Vagina (tissue), 2 donors: ENCODE data around the gene MCOLN1. TPM values are rescaled to one million over a fixed set of nuclear protein-coding genes. Genes with fewer than 3 reads are reported as not detected.
"Not testable (repeated sequence)": the region's sequence is repeated elsewhere in the genome, so short reads cannot be mapped to it uniquely, and the experiment has no call there.

ENCODE experiments used
- DNase-seq, 2 donors: peaks; one replicate each; pipeline ENCODE4 v3.0.0-alpha.2; 2017; ENCODE audit errors: extremely low spot score in 2 of 2
- H3K27ac ChIP-seq: fragments of 200-600 bp; sonication (generic); one replicate; pipeline ENCODE4 v1.5.1; 2019
- H3K27me3 ChIP-seq: fragments of 200-600 bp; sonication (generic); one replicate; pipeline ENCODE4 v1.5.1; 2019
- H3K36me3 ChIP-seq, 2 donors: fragments of 200-600 bp; sonication (generic); one replicate each; pipeline ENCODE4 v1.5.1; 2017 to 2019
- H3K4me1 ChIP-seq: fragments of 200-600 bp; sonication (generic); one replicate; pipeline ENCODE4 v1.5.1; 2019
- H3K4me3 ChIP-seq, 2 donors: fragments of 200-600 bp; sonication (generic); 1 replicate in 1 of 2; 2 replicates in 1 of 2; pipeline ENCODE4 v1.5.1; 2016 to 2019
- H3K9me3 ChIP-seq: fragments of 200-600 bp; sonication (generic); one replicate; pipeline ENCODE4 v1.5.1; 2019
- POLR2A ChIP-seq, 2 donors: fragments of 450-650 bp; IDR thresholded peaks; one replicate each; pipeline ENCODE4 v1.6.1; 2017; ENCODE audit warnings: antibody characterized with exemption in 2 of 2, mild to moderate bottlenecking in 2 of 2, moderate library complexity in 2 of 2
- POLR2AphosphoS5 ChIP-seq, 2 donors: sonication (generic); formaldehyde crosslinking; IDR thresholded peaks; one replicate each; pipeline ENCODE4 v1.9.0; 2017; ENCODE audit warnings: antibody characterized with exemption in 2 of 2, mild to moderate bottlenecking in 2 of 2, low read depth in 1 of 2; ENCODE audit not compliant: insufficient read depth in 1 of 2
- intact Hi-C: fragments of 100-400 bp; cut with DNase I; formaldehyde crosslinking; loops from one replicate; pipeline ENCODE4 v1.15.1; 2023
- total RNA-seq: library from RNA; depleted of rRNA; stranded (reverse); fragments of >200 nt; gene quantifications from one replicate; pipeline ENCODE4 v1.2.3, GENCODE V29; 2016
- TF ChIP-seq, protein P1 (sequence below), 3 experiments: fragments of 450-650 bp in 2 of 3; fragments of 200-600 bp in 1 of 3; sonication (generic) in 1 of 3; IDR thresholded peaks; one replicate each; pipeline ENCODE4 v1.5.1; 2017 to 2019; ENCODE audit warnings: antibody characterized with exemption in 3 of 3, mild to moderate bottlenecking in 2 of 3, moderate library complexity in 2 of 3

The MCOLN1 gene
- total RNA-seq, 1 donor from 2014 or later = 20.4 TPM

DNA sequence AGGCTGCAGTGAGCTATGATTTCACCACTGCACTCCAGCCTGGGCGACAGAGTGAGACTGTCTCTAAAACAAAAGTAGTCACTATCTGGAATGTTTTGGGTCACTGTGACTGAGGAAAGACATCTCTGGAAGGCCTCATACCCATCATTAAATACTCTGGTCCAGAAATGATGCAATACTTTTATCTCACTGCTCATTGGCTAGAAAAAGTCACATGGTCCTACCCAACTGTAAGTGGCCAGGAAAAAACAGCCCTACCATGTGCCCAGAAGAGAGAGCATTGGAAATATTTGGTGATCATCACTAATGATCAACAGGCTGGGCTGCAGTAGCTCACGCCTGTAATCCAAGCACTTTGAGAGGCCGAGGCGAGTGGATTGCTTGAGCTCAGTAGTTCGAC is 42.9 kb downstream of the MCOLN1 start:
- no peak overlapping the region for H3K27ac ChIP-seq
- no peak for TF ChIP-seq POLR2AphosphoS5 (IDR thresholded peaks at IDR 0.05; ENCODE audit: insufficient read depth in 1 of 2, low read depth in 1 of 2)
- no peak for TF ChIP-seq POLR2A (IDR thresholded peaks at IDR 0.05)
- TF ChIP-seq, protein P1, sequence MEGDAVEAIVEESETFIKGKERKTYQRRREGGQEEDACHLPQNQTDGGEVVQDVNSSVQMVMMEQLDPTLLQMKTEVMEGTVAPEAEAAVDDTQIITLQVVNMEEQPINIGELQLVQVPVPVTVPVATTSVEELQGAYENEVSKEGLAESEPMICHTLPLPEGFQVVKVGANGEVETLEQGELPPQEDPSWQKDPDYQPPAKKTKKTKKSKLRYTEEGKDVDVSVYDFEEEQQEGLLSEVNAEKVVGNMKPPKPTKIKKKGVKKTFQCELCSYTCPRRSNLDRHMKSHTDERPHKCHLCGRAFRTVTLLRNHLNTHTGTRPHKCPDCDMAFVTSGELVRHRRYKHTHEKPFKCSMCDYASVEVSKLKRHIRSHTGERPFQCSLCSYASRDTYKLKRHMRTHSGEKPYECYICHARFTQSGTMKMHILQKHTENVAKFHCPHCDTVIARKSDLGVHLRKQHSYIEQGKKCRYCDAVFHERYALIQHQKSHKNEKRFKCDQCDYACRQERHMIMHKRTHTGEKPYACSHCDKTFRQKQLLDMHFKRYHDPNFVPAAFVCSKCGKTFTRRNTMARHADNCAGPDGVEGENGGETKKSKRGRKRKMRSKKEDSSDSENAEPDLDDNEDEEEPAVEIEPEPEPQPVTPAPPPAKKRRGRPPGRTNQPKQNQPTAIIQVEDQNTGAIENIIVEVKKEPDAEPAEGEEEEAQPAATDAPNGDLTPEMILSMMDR (IDR thresholded peaks at IDR 0.05) = no peak
- intact Hi-C loops = no loop called here

DNA sequence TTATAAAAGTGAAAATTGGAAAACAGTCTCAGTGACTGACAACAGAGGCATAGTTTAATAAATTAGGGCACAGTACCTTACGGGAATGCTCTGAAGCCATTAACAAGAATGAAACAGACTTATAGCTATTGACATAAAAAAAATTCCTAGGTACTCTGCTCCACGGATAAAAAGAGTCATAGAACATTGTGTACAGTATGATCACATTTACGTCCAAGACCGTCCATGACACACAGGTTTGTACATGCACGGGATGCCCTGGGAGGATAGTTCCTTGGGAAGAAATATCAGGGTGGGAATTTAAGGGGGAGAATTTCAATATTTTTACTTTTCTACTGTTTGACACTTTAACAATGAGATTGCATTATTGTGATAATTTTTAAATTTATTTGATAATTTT is 48.3 kb downstream of the MCOLN1 start:
- TF ChIP-seq POLR2AphosphoS5 (IDR thresholded peaks at IDR 0.05; ENCODE audit: insufficient read depth in 1 of 2, low read depth in 1 of 2) (peak in 1 of 2 donors; percentile 27), POLR2A (IDR thresholded peaks at IDR 0.05) (no peak)
- TF ChIP-seq, protein P1 (IDR thresholded peaks at IDR 0.05) = no peak
- no peak for DNase-seq
- Histone ChIP-seq H3K9me3 (no peaks in the 10 kb centered on the region), H3K27me3 (no peaks in the 10 kb centered on the region), H3K4me1 (no peaks in the 10 kb centered on the region), H3K36me3 (no peaks in the 10 kb centered on the region), H3K27ac (no peak overlapping the region), H3K4me3 (no peak overlapping the region)
- intact Hi-C loops = no loop called here

More for the DNA sequence above, 42.9 kb downstream of the MCOLN1 start:
- Histone ChIP-seq H3K4me3 (no peak overlapping the region), H3K36me3 (peaks cover 0 to 8% of the 10 kb centered on the region in 2 donors), H3K4me1 (no peaks in the 10 kb centered on the region), H3K27me3 (no peaks in the 10 kb centered on the region), H3K9me3 (no peaks in the 10 kb centered on the region)
- no peak for DNase-seq

DNA sequence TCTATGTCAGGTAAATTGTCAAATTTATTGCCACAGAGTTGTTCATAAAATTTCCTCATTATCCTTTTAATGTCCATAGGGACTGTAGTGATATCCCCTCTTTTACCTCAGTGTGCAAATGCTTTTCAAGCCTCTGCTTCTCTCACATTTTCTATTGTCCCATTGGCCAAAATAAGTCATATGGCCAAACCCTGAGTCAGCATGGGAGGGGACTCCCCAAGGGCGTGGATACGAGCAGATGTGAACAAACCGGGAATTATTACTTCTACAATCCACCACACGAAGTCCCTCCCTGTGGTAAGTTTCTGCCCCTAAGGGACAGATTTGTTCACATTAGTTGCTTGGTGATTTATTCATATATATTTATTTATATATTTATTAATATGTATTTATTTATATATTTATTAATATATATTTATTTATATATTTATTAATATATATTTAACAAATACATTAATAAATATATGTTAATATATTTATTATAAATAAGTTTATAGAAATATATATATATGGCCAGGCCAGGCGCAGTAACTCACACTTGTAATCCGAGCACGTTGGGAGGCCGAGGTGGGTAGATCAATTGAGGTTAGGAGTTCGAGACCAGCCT is 53.1 kb downstream of the MCOLN1 start:
- H3K4me1 ChIP-seq = no peaks in the 10 kb centered on the region
- H3K9me3 ChIP-seq = no peaks in the 10 kb centered on the region
- H3K4me3 ChIP-seq = no peak overlapping the region
- no peaks in the 10 kb centered on the region for H3K36me3 ChIP-seq
- TF ChIP-seq POLR2AphosphoS5 (IDR thresholded peaks at IDR 0.05; ENCODE audit: insufficient read depth in 1 of 2, low read depth in 1 of 2) (no peak), POLR2A (IDR thresholded peaks at IDR 0.05) (no peak)
- TF ChIP-seq, protein P1 (IDR thresholded peaks at IDR 0.05) = no peak
- no peaks in the 10 kb centered on the region for H3K27me3 ChIP-seq
- no peak overlapping the region for H3K27ac ChIP-seq
- intact Hi-C loops = no loop called here
- no peak for DNase-seq

DNA sequence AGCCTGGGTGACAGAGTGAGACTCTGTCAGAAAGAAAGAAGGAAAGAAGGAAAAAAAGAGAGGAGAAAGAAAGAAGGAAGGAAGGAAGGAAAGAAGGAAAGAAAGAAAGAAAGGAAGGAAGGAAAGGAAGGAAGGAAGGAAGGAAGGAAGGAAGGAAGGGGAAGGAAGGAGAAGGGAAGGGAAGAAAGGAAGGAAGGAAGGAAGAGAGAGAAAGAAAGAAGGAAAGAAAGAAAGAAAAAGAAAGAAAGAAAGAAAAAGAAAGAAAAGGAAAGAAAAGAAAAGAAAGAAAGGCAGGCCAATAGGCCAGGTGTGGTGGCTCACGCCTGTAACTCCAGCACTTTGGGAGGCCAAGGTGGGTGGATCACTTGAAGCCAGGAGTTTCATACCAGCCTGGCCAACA is 55.0 kb downstream of the MCOLN1 start:
- H3K4me3 ChIP-seq, DNase-seq, H3K9me3 ChIP-seq, H3K27ac ChIP-seq, H3K4me1 ChIP-seq, H3K36me3 ChIP-seq, intact Hi-C loops, H3K27me3 ChIP-seq: not testable (repeated sequence)

DNA sequence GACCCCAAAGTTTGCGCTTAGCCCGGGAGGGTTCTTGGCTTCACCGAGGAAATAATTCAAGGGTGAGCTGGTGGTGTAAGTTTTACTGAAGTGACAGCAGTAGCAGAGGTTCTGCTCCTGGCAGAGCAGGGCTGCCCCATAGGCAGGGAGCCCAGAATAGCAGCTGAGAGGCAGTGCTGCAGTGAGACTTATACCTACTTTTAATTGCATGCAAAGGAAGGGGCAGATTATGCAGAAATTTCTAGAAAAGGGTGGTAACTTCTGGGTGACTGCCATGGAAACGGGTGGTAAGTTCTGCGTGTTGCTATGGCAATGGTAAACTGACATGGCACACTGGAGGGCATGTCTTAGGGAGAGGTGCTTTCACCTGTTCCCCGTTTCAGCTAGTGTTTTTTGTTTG is 55.7 kb downstream of the MCOLN1 start:
- TF ChIP-seq, protein P1 (IDR thresholded peaks at IDR 0.05) = no peak
- no peak for TF ChIP-seq POLR2A (IDR thresholded peaks at IDR 0.05)
- TF ChIP-seq POLR2AphosphoS5 (IDR thresholded peaks at IDR 0.05; ENCODE audit: insufficient read depth in 1 of 2, low read depth in 1 of 2) = no peak
- H3K27me3 ChIP-seq = no peaks in the 10 kb centered on the region
- no peak for DNase-seq
- intact Hi-C loops = no loop called here
- no peak overlapping the region for H3K4me3 ChIP-seq
- no peaks in the 10 kb centered on the region for H3K9me3 ChIP-seq
- no peaks in the 10 kb centered on the region for H3K36me3 ChIP-seq
- H3K27ac ChIP-seq = no peak overlapping the region
- no peaks in the 10 kb centered on the region for H3K4me1 ChIP-seq
